Measurements from ENCODE around the gene BCL7A.
"Not testable (repeated sequence)": the region's sequence is repeated elsewhere in the genome, so short reads cannot be mapped to it uniquely, and the experiment has no call there.

BCL7A gene

DNA sequence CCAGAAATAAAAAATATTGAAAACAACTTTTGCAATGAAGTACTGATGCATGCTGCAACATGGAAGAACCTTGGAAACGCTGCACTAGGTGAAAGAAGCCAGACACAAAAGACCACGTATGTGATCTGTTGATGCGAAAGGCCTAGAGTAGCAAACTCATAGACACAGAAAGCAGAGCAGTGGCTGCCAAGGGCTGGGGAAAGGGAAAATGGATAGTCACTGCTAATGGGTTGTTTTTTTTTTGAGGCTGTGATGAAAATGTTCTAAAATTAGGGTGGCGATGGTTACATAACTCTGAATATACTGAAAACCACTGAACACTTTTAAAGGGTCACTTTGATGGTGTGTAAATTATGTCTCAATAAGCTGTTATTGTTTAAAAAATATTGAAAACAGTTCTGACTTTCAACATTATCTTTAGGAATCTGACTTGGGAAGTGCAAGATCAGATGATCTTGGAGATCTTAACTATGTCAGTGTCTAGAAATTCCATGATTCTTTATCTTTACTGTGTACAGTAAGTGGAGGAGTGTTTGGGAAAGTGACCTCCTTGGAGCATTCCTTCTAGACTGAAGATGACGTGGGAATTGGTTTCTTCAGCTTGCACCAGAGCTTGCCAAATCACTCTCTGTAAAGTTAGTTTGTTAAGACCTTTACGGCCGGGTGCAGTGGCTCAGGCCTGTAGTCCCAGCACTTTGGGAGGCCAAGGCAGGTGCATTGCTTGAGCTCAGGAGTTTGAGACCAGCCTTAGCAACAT is 69.3 kb downstream of the BCL7A start:
- TF ChIP-seq ZNF274 (IDR thresholded peaks at IDR 0.05; ENCODE audit: low read depth, low read length), result no peak
- no peak overlapping the region for H3K4me3 ChIP-seq (ENCODE audit: low read length)

- no peak for TF ChIP-seq ZNF274 (IDR thresholded peaks at IDR 0.05; ENCODE audit: low read depth, low read length)
- H3K4me3 ChIP-seq (ENCODE audit: low read length), result no peak overlapping the region
These were observed 71.6 kb downstream of the BCL7A start for GRCh38 chr12:122093098-122093883.

DNA sequence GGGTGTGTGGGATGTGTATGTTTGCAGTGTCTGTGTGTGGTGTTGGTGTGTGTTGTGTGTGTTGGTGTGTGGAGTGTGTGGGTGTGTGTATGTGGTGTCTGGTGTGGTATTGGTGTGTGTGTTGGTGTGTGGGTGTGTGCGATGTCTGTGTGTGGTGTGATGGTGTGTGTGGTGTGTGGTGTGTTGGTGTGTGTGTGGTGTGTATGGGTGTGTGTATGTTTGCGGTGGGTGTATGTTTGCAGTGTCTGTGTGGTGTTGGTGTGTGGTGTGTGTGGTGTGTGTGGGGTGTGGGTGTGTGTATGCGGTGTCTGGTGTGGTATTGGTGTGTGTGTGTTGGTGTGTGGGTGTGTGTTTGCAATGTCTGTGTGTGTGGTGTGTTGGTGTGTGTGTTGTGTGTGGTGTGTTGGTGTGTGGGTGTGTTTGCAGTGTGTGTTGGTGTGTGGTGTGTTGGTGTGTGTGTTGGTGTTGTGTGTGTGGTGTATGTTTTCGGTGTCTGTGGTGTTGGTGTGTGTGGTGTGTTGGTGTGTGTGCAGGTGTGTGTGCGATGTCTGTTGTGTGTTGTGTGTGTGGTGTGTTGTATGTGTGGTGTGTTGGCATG is 72.6 kb downstream of the BCL7A start:
- no peak for TF ChIP-seq ZNF274 (IDR thresholded peaks at IDR 0.05; ENCODE audit: low read depth, low read length)

DNA sequence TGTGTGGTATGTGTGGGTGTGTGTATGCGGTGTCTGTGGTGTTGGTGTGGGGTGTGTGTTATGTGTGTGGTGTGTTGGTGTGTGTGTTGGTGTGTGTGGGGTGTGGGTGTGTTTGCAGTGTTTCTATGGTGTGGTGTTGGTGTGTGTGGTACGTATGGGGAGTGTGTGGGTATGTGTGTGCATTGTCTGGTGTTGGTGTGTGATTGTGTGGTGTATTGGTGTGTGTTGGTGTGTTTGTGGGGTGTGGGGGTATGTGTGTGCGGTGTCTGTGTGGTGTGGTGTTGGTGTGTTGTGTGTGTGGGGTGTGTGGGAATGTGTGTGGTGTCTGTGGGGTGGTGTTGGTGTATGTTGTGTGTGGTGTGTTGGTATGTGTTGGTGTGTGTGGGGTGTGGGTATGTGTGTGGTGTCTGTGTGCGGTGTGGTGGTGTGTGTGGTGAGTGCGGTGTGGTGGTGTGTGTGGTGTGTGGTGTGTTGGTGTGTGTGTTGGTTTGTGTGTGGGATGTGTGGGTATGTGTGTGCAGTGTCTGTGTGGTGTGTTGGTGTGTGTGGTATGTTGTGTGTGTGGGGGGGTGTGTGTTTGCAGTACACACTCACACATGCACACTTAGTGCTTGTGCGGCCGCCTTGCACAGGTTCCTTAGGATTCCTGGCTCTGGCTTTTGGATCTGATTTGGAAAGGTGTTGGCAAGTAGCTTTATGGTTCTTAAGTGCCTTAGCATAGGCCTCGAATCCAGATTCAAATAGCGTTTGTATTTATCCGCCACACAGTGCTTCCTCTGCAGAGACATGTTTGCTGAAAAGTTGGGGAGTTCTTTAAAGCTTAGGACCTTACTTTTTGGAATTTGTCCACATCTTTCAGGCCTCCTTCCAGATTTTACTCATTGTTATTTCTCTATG is 73.3 kb downstream of the BCL7A start:
- TF ChIP-seq ZNF274 (IDR thresholded peaks at IDR 0.05; ENCODE audit: low read depth, low read length), result no peak
- H3K4me3 ChIP-seq (ENCODE audit: low read length), result no peak overlapping the region

More for the DNA sequence above, 72.6 kb downstream of the BCL7A start:
- no peak overlapping the region for H3K4me3 ChIP-seq (ENCODE audit: low read length)

- no peak for TF ChIP-seq ZNF274 (IDR thresholded peaks at IDR 0.05; ENCODE audit: low read depth, low read length)
- no peak overlapping the region for H3K4me3 ChIP-seq (ENCODE audit: low read length)
These were observed 74.3 kb downstream of the BCL7A start for GRCh38 chr12:122096014-122096413.

DNA sequence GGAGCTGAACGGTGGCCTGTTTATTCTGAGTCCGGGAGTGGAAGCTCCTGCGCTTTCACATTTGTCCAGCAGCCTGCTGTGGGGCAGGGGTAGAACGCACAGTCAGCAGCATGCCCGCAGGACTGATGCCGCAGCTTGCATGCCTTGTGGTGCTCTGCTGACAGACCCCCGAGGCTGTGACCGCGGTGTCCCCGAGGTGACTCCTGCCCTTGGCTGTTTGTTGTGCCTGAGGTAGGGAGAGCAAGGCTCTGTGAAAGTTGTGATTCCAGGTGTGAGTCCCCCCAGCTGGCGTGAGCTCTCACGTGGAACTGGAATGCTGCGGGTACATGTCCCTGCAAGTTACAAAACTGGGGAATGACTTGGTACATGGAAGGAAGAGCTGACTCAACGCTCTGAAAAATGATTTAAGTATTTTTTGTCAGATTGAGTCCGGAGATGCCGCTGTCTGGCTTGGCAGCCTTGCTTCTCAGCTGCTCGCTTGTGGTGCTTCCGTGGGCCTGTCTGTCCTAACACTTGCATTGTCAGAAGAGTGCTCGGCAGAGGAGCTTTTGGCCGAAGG is 75.0 kb downstream of the BCL7A start:
- TF ChIP-seq ZNF274 (IDR thresholded peaks at IDR 0.05; ENCODE audit: low read depth, low read length), result no peak
- H3K4me3 ChIP-seq (ENCODE audit: low read length), result no peak overlapping the region

DNA sequence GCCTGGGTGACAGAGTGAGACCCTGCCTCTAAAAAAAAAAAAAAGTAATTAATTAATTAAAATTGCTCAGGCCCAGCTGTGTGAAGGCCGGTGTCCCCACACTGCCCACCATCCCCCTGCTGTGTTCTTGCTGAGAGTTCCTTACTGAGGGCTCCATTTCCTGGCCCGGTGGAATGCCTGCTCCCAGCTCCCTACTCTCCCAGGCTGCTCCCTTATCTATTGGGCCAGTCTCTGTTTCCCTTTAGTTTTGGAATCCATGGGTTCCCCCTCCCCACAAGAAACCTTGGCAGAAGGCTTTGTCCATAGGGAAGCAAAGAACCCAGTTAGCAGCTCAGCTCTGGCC is 75.9 kb downstream of the BCL7A start:
- no peak overlapping the region for H3K4me3 ChIP-seq (ENCODE audit: low read length)
- no peak for TF ChIP-seq ZNF274 (IDR thresholded peaks at IDR 0.05; ENCODE audit: low read depth, low read length)

DNA sequence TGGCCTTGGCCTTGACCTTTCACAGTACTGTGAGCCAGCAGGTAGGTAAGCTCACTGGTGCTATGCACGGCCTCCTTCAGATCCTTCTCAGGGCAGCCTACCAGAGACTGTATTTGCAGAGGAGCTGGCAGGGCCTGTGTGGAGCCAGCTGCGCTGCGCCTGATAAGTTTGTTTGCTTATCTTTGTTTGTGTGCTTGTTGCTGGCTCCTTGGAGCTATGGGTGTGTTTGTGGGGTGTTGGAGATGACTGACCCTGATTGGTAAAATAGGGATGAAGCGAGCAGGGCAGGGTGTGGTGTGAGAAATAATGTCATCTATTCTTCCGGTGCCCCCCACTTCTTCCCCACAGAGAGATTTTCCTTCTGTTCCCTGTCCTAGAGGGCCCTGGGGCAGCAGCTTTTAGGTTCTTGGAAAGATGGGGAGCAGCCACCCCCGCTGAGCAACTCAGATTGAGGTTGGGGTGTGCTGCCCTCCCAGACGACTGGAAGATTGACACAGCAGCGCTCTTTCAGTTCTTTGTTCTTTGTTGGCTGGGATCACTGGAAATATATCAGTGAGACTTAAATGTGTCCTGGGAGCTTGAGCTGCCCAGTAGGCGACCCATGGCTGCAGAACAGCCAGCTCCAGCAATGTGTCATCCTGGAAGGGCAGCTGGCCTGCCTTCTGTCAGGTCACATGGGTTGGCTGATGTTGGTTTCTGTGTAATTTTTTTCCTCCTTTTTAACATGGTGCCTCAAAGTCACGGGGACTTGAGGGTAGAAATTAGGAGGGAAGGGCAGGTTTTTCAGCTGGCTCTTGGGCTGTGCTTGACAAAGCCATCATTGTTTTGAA is 76.5 kb downstream of the BCL7A start:
- TF ChIP-seq ZNF274 (IDR thresholded peaks at IDR 0.05; ENCODE audit: low read depth, low read length), result no peak
- no peak overlapping the region for H3K4me3 ChIP-seq (ENCODE audit: low read length)

- H3K4me3 ChIP-seq (ENCODE audit: low read length), result no peak overlapping the region
- no peak for TF ChIP-seq ZNF274 (IDR thresholded peaks at IDR 0.05; ENCODE audit: low read depth, low read length)
These were observed 77.6 kb downstream of the BCL7A start for GRCh38 chr12:122099280-122099749.

DNA sequence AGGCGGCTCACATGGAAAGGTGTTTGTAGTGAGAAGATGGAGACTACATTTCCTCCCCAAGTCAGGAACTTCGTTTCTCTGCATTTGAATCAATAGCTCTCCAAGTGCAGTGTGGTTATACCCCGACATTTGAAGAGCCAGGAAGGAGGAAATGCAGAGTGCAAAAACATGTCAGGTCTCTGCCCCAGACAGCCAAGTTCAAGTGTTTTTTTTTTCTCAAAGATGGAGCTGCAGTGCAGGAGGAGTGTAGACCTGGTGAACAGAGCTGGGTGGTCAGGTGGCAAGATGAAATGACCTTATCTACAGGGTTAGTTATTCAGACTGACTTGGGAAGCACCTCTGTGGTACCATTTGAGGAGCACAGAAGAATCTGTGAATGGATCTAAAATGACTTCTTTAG is 78.2 kb downstream of the BCL7A start:
- no peak overlapping the region for H3K4me3 ChIP-seq (ENCODE audit: low read length)
- TF ChIP-seq ZNF274 (IDR thresholded peaks at IDR 0.05; ENCODE audit: low read depth, low read length), result no peak

DNA sequence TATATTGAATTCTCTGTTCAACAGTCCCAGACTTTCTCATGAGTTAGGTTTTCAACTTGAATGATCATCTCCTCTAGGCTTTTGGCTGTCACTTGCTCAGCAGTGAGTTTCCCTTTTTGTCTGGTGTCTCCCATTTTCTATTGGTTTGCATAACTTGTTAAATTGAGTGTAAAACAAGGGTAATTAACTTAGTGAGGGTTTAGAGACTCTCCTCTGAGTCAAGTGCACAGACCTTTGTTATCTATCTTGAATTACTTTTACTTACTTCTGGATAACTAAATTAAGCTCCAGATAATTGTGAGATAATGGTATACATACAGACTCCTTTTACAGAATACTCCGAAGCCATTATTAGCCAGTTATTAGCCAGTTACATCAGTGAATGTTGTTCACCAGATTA is 78.9 kb downstream of the BCL7A start:
- no peak overlapping the region for H3K4me3 ChIP-seq (ENCODE audit: low read length)
- TF ChIP-seq ZNF274 (IDR thresholded peaks at IDR 0.05; ENCODE audit: low read depth, low read length), result no peak

DNA sequence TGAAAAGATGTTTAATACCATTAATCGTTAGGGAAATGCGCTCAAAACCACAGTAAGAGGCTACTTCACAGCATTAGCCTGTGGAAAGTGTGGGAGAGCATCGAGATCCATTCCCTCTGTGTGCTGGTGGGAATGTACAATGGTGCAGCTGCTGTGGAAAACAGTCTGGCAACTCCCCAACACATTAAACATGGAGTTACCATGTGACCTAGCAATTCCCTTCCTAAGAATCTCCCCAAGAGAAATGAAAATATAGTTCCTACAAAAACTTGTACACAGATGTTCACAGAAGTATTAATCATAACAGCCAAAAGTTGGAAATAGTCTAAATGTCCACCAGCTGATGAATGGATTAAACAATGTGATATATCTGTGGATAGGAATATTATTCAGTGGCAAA is 80.6 kb downstream of the BCL7A start:
- H3K4me3 ChIP-seq (ENCODE audit: low read length), result no peak overlapping the region
- TF ChIP-seq ZNF274 (IDR thresholded peaks at IDR 0.05; ENCODE audit: low read depth, low read length), result no peak

- no peak for TF ChIP-seq ZNF274 (IDR thresholded peaks at IDR 0.05; ENCODE audit: low read depth, low read length)
- H3K4me3 ChIP-seq (ENCODE audit: low read length), result no peak overlapping the region
These were observed 83.2 kb downstream of the BCL7A start for GRCh38 chr12:122104844-122105243.

- H3K4me3 ChIP-seq (ENCODE audit: low read length), result not testable (repeated sequence)
These were observed 83.8 kb downstream of the BCL7A start for GRCh38 chr12:122105496-122105895.

Measured in GM08714 (cell line).